GM13977 (cell line): Measurements from ENCODE around the gene TGM1.

ENCODE experiments used
- DNase-seq: peaks from one replicate; pipeline ENCODE4 v3.0.0; 2012; ENCODE audit warnings: low spot score
- CTCF ChIP-seq: IDR thresholded peaks from 2 replicates; pipeline ENCODE4 v1.5.1; 2012; ENCODE audit warnings: mild to moderate bottlenecking, control low read depth; ENCODE audit not compliant: insufficient read depth; ENCODE audit errors: extremely low read depth, missing control alignments
- in situ Hi-C: fragments of 300-500 bp; cut with MboI; formaldehyde crosslinking; loops from one replicate; pipeline ENCODE4 v1.12.0; 2022; ENCODE audit warnings: low sequenced_read_pairs, low pct_unique_long_range_greater_than_20kb, mixed read lengths, inconsistent platforms; ENCODE audit not compliant: unreplicated experiment

TGM1 gene

GRCh38 chr14:24292118-24292807 lies 29.3 kb upstream of the TGM1 start:
- no peak for TF ChIP-seq CTCF
- DNase-seq, result no peak
- in situ Hi-C loops, result no loop called here

- in situ Hi-C loops, result no loop called here
- TF ChIP-seq CTCF, result no peak
- DNase-seq, result no peak
Observed at GRCh38 chr14:24291446-24292117, 28.6 kb upstream of the TGM1 start.

GRCh38 chr14:24290746-24291145 lies 27.8 kb upstream of the TGM1 start:
- no peak for DNase-seq
- TF ChIP-seq CTCF, result no peak
- in situ Hi-C loops, result no loop called here

GRCh38 chr14:24289649-24290280 lies 26.8 kb upstream of the TGM1 start:
- no peak for DNase-seq
- TF ChIP-seq CTCF, result no peak
- in situ Hi-C loops, result no loop called here

GRCh38 chr14:24286996-24287395 lies 24.0 kb upstream of the TGM1 start:
- no peak for TF ChIP-seq CTCF
- in situ Hi-C loops, result no loop called here
- no peak for DNase-seq

- DNase-seq, result no peak
- no peak for TF ChIP-seq CTCF
- in situ Hi-C loops, result no loop called here
Observed at GRCh38 chr14:24285351-24285750, 22.4 kb upstream of the TGM1 start.
